Endothelial cell of hepatic sinusoid (primary cell): Measurements from ENCODE around the gene SAMD3.
"Not testable (repeated sequence)": the region's sequence is repeated elsewhere in the genome, so short reads cannot be mapped to it uniquely, and the experiment has no call there.

ENCODE experiments used
- in situ Hi-C: cut with HindIII; loops from 2 replicates; pipeline ENCODE4 v1.10.0; 2017; ENCODE audit warnings: low sequenced_read_pairs

The SAMD3 gene

GRCh38 chr6:130138116-130138908, 84.4 kb downstream of the SAMD3 start:
- in situ Hi-C loops, result no loop called here

- in situ Hi-C loops, result no loop called here
Measured at GRCh38 chr6:130136798-130137197, 86.0 kb downstream of the SAMD3 start.

- in situ Hi-C loops, result no loop called here
Measured at GRCh38 chr6:130134582-130134981, 88.2 kb downstream of the SAMD3 start.

GRCh38 chr6:130132286-130132701, 90.5 kb downstream of the SAMD3 start:
- in situ Hi-C loops, result no loop called here

GRCh38 chr6:130129762-130130246, 92.9 kb downstream of the SAMD3 start:
- in situ Hi-C loops, result no loop called here

- in situ Hi-C loops, result no loop called here
Measured at GRCh38 chr6:130128326-130128725, 94.4 kb downstream of the SAMD3 start.

- in situ Hi-C loops, result no loop called here
Measured at GRCh38 chr6:130127195-130127594, 95.6 kb downstream of the SAMD3 start.

- in situ Hi-C loops, result no loop called here
Measured at GRCh38 chr6:130122243-130122642, 100.5 kb downstream of the SAMD3 start.

GRCh38 chr6:130120731-130121130, 102.0 kb downstream of the SAMD3 start:
- in situ Hi-C loops, result no loop called here

GRCh38 chr6:130119211-130119610, 103.5 kb downstream of the SAMD3 start:
- in situ Hi-C loops, result no loop called here

GRCh38 chr6:130118236-130118635, 104.5 kb downstream of the SAMD3 start:
- in situ Hi-C loops, result no loop called here

- in situ Hi-C loops, result not testable (repeated sequence)
Measured at GRCh38 chr6:130117187-130117701, 105.5 kb downstream of the SAMD3 start.

- in situ Hi-C loops, result no loop called here
Measured at GRCh38 chr6:130116273-130116672, 106.5 kb downstream of the SAMD3 start.

- in situ Hi-C loops, result no loop called here
Measured at GRCh38 chr6:130115036-130115435, 107.7 kb downstream of the SAMD3 start.

- in situ Hi-C loops, result no loop called here
Measured at GRCh38 chr6:130113201-130113710, 109.5 kb downstream of the SAMD3 start.

GRCh38 chr6:130111031-130111430, 111.7 kb downstream of the SAMD3 start:
- in situ Hi-C loops, result no loop called here

GRCh38 chr6:130107710-130108109, 115.0 kb downstream of the SAMD3 start:
- in situ Hi-C loops, result no loop called here

GRCh38 chr6:130105996-130106704, 116.6 kb downstream of the SAMD3 start:
- in situ Hi-C loops, result no loop called here

GRCh38 chr6:130099119-130099518, 123.6 kb downstream of the SAMD3 start:
- in situ Hi-C loops, result no loop called here

- in situ Hi-C loops, result no loop called here
Measured at GRCh38 chr6:130098317-130098716, 124.4 kb downstream of the SAMD3 start.
